ENCODE measurements around the gene CHRNG.

DNA sequence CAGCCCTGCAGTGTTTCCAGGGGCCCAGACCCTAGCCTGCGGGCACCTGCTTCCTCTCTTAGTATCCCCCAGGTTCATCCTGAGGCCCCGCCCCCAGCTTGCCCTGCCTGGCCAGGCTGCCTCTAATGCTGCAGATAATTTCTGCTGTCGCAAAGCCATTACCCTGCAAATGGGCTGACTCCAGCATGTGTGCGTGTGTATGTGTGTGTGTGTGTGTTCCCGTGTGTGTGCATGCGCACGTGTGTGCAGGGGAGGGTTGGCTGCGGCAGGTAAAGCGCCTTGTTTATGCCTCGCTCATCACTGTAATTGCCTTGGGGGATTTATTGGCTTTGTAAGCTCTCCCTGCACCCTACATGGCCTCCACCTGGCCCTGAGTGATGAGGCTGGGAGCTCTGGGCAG lies 26.9 kb upstream of the CHRNG start:
- TF ChIP-seq, protein P1, sequence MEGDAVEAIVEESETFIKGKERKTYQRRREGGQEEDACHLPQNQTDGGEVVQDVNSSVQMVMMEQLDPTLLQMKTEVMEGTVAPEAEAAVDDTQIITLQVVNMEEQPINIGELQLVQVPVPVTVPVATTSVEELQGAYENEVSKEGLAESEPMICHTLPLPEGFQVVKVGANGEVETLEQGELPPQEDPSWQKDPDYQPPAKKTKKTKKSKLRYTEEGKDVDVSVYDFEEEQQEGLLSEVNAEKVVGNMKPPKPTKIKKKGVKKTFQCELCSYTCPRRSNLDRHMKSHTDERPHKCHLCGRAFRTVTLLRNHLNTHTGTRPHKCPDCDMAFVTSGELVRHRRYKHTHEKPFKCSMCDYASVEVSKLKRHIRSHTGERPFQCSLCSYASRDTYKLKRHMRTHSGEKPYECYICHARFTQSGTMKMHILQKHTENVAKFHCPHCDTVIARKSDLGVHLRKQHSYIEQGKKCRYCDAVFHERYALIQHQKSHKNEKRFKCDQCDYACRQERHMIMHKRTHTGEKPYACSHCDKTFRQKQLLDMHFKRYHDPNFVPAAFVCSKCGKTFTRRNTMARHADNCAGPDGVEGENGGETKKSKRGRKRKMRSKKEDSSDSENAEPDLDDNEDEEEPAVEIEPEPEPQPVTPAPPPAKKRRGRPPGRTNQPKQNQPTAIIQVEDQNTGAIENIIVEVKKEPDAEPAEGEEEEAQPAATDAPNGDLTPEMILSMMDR (IDR thresholded peaks at IDR 0.05; ENCODE audit: insufficient read depth, low read length, poor library complexity, severe bottlenecking): no peak
- no peak for TF ChIP-seq EZH2phosphoT487 (conservative IDR thresholded peaks at IDR 0.05; ENCODE audit: low read length)

Data from SU-DHL-6 (cell line).